K562 (cell line): ENCODE results near the gene AREL1. TPM values are rescaled to one million over a fixed set of nuclear protein-coding genes. Genes with fewer than 3 reads are reported as not detected.

ENCODE experiments used
- ATAC-seq: fragments of 200-7000 bp; cut with Tn5 transposase; 3 replicates; pipeline ENCODE4 v1.9.1; 2020; ENCODE audit warnings: moderate library complexity
- BruUV-seq: library from RNA; stranded (reverse); fragments of 400-500 nt; replicated peaks from 2 replicates; lab custom pipeline; 2021; lab: Mats Ljungman, UMichigan
- CTCF ChIA-PET: fragments of 300-600 bp; formaldehyde crosslinking; extraction: SDS; loops from one replicate; lab custom pipeline; 2021; ENCODE audit warnings: low intra/inter-chr PET ratio; lab: Yijun Ruan, JAX
- POLR2A ChIA-PET: fragments of 300-600, 350-650 bp; sonication (Branson Sonifier 250); formaldehyde crosslinking; extraction: SDS; loops from one replicate; lab custom pipeline; 2021; ENCODE audit warnings: antibody characterized with exemption, inconsistent platforms; lab: Yijun Ruan, JAX
- DNase-seq, 4 experiments: peaks; one replicate each; pipeline versions ENCODE4 v3.0.0 to v3.0.0-alpha.2; 2011 to 2018; ENCODE audit warnings: low spot score in 3 of 4, mixed read lengths in 3 of 4; ENCODE audit errors: extremely low read depth in 1 of 4
- FAIRE-seq: peaks from 2 replicates; lab custom pipeline; 2011; peaks lifted over from hg19 to GRCh38; lab: Jason Lieb, UNC
- H2AFZ ChIP-seq: 2 replicates; pipeline ENCODE4 v1.6.0; 2011; ENCODE audit warnings: low read depth, low read length, control low read depth, inconsistent platforms
- H3K27ac ChIP-seq: fragments of 200-600 bp; 3 replicates; pipeline ENCODE4 v1.8.0; 2011; ENCODE audit warnings: low read depth, mild to moderate bottlenecking, control low read depth, inconsistent platforms, low read length, moderate library complexity, mixed read lengths; ENCODE audit errors: extremely low read depth
- H3K27me3 ChIP-seq, 2 experiments: fragments of 300-600 bp in 1 of 2; 2 replicates in 1 of 2; 3 replicates in 1 of 2; pipeline versions ENCODE4 v1.6.0 to v1.8.0; 2011; ENCODE audit warnings: inconsistent platforms in 2 of 2, low read length in 2 of 2, mild to moderate bottlenecking in 1 of 2, mixed read lengths in 1 of 2, moderate library complexity in 1 of 2; ENCODE audit not compliant: control insufficient read depth in 2 of 2, insufficient read depth in 2 of 2
- H3K36me3 ChIP-seq: fragments of 300-600 bp; 3 replicates; pipeline ENCODE4 v1.8.0; 2011; ENCODE audit warnings: mild to moderate bottlenecking, low read length, inconsistent platforms; ENCODE audit not compliant: control insufficient read depth, insufficient read depth
- H3K4me1 ChIP-seq, 2 experiments: fragments of 200-600 bp in 1 of 2; replicated peaks in 1 of 2; 2 replicates in 1 of 2; 3 replicates in 1 of 2; pipeline versions ENCODE4 v1.5.1 to v1.8.0; 2011; ENCODE audit warnings: inconsistent platforms in 2 of 2, low read length in 2 of 2, mild to moderate bottlenecking in 1 of 2, mixed read lengths in 1 of 2, moderate library complexity in 1 of 2; ENCODE audit not compliant: control insufficient read depth in 2 of 2, insufficient read depth in 2 of 2
- H3K4me2 ChIP-seq: 2 replicates; pipeline ENCODE4 v1.6.1; 2011; ENCODE audit warnings: low read length, control low read depth, inconsistent platforms, mixed read lengths; ENCODE audit not compliant: insufficient read depth
- H3K4me3 ChIP-seq: fragments of 200-600 bp; sonication (generic), shearing (Covaris generic); 2 replicates; pipeline ENCODE4 v1.5.1; 2016; ENCODE audit warnings: control low read depth, inconsistent platforms
- H3K79me2 ChIP-seq: fragments of 200-600 bp; 3 replicates; pipeline ENCODE4 v1.8.0; 2011; ENCODE audit warnings: low read length, inconsistent platforms; ENCODE audit not compliant: control insufficient read depth, insufficient read depth
- H3K9ac ChIP-seq, 2 experiments: 2 replicates each; pipeline versions ENCODE4 v1.6.0 to v1.6.1; 2011; ENCODE audit warnings: low read depth in 2 of 2, low read length in 2 of 2, control low read depth in 1 of 2, inconsistent platforms in 1 of 2, mild to moderate bottlenecking in 1 of 2, mixed read lengths in 1 of 2; ENCODE audit not compliant: insufficient read depth in 1 of 2
- H3K9me1 ChIP-seq: one replicate; pipeline ENCODE4 v1.6.0; 2011; ENCODE audit warnings: inconsistent platforms, mild to moderate bottlenecking, low read length, moderate library complexity; ENCODE audit not compliant: control insufficient read depth, insufficient read depth
- H3K9me3 ChIP-seq: replicated peaks from 2 replicates; pipeline ENCODE4 v1.5.1; 2011; ENCODE audit warnings: low read depth, low read length, inconsistent platforms; ENCODE audit not compliant: control insufficient read depth, insufficient read depth
- H4K20me1 ChIP-seq: replicated peaks from 2 replicates; pipeline ENCODE4 v1.6.1; 2011; ENCODE audit warnings: low read length, inconsistent platforms, mixed read lengths; ENCODE audit not compliant: control insufficient read depth, insufficient read depth
- DEAF1 ChIP-seq: fragments of 450-650 bp; formaldehyde crosslinking; IDR thresholded peaks from 2 replicates; pipeline ENCODE4 v1.4.0; 2020; ENCODE audit warnings: mild to moderate bottlenecking, moderate library complexity
- E2F1 ChIP-seq: sonication (generic); formaldehyde crosslinking; IDR thresholded peaks from 2 replicates; pipeline ENCODE4 v1.8.1; 2023; ENCODE audit warnings: mild to moderate bottlenecking, missing genetic modification reagents, moderate library complexity
- FOXK2 ChIP-seq, 2 experiments: fragments of 450-650 bp; IDR thresholded peaks in 1 of 2; conservative IDR thresholded peaks in 1 of 2; 2 replicates each; pipeline ENCODE4 v1.6.1; 2016; ENCODE audit warnings: low read depth in 2 of 2, mild to moderate bottlenecking in 1 of 2
- IRF2 ChIP-seq: sonication (generic); formaldehyde crosslinking; IDR thresholded peaks from 2 replicates; pipeline ENCODE4 v1.8.1; 2022; ENCODE audit warnings: mild to moderate bottlenecking, missing genetic modification reagents
- NCOA2 ChIP-seq, 2 experiments: fragments of 450-650 bp; IDR thresholded peaks; 2 replicates each; pipeline ENCODE4 v1.6.1; 2018; ENCODE audit warnings: mild to moderate bottlenecking in 2 of 2, moderate library complexity in 1 of 2; ENCODE audit not compliant: partially characterized antibody in 2 of 2
- PTRF ChIP-seq: fragments of 450-650 bp; IDR thresholded peaks from 2 replicates; pipeline ENCODE4 v1.6.1; 2016; ENCODE audit warnings: mild to moderate bottlenecking, missing genetic modification characterization, missing compliant biosample characterization
- TAF1 ChIP-seq: IDR thresholded peaks from 2 replicates; pipeline ENCODE4 v1.6.1; 2011; ENCODE audit warnings: mild to moderate bottlenecking, low read length, moderate library complexity; ENCODE audit not compliant: insufficient read depth, control insufficient read depth, severe bottlenecking; ENCODE audit errors: extremely low read depth
- TBL1XR1 ChIP-seq, 2 experiments: IDR thresholded peaks; 2 replicates each; pipeline ENCODE4 v1.6.1; 2012; ENCODE audit warnings: improper control_type of control experiment in 2 of 2, low read length in 2 of 2, mild to moderate bottlenecking in 1 of 2
- TFE3 ChIP-seq: fragments of 450-650 bp; formaldehyde crosslinking; IDR thresholded peaks from 2 replicates; pipeline ENCODE4 v1.4.0; 2020; ENCODE audit warnings: mild to moderate bottlenecking, mixed read lengths
- ZFP36 ChIP-seq: fragments of 150-350 bp; IDR thresholded peaks from 2 replicates; pipeline ENCODE4 v1.6.1; 2018; ENCODE audit warnings: low read length, low read depth; ENCODE audit not compliant: partially characterized antibody
- WGBS: fragments of 100-300 bp; shearing (Covaris generic); methylation state at CpG from one replicate; pipeline ENCODE4 v1.1.6; 2016; ENCODE audit warnings: low coverage, mixed read lengths; ENCODE audit not compliant: insufficient coverage; ENCODE audit errors: missing lambda C conversion rate; 5-methylcytosine and 5-hydroxymethylcytosine counted together
- in situ Hi-C: fragments of 300-500 bp; cut with MboI; formaldehyde crosslinking; loops from 4 replicates; pipeline ENCODE4 v1.15.0; 2018; ENCODE audit warnings: inconsistent platforms, mixed read lengths
- intact Hi-C: fragments of 100-400 bp; cut with micrococcal nuclease; formaldehyde crosslinking; loops from 2 replicates; pipeline ENCODE4 v1.14.2; 2022
- polyA plus RNA-seq, 8 experiments: library from polyadenylated mRNA; depleted of rRNA in 4 of 8; stranded (reverse) in 5 of 8; unstranded in 3 of 8; fragments of >200 nt; fragmentation: Nextera tagmentation in 2 of 8; fragmentation: Illumina TruSeq in 1 of 8; extraction: Ambion mirVana in 2 of 8; extraction: Trizol in 1 of 8; gene quantifications; 2 replicates each; pipeline versions ENCODE4 v1.2.1 to v1.2.3, GENCODE V29; 2011 to 2014; ENCODE audit warnings: inconsistent platforms in 1 of 8, missing spikeins in 1 of 8
- total RNA-seq, 7 experiments: library from RNA; depleted of rRNA in 6 of 7; stranded (reverse); fragments of >200 nt in 6 of 7; fragmentation: Illumina TruSeq in 2 of 7; extraction: Trizol in 2 of 7; gene quantifications; 2 replicates each; pipeline versions ENCODE4 v1.2.1 to v1.2.3, GENCODE V29; 2011 to 2021; ENCODE audit warnings: low replicate concordance in 1 of 7

Gene AREL1
- total and polyA plus RNA-seq, 9 of the 15 experiments (the other 6 are each of a cell fraction or from before 2014, with no cell fraction given), result 6.0 to 24.8 (median 16.6) TPM

- Histone ChIP-seq H3K9me1 (no peaks in the 10 kb centered on the region), H2AFZ (no peak overlapping the region), H3K27me3 (no peaks in the 10 kb centered on the region), H4K20me1 (no peaks in the 10 kb centered on the region), H3K9ac (no peak overlapping the region), H3K4me1 (peaks cover 26 to 30% of the 10 kb centered on the region in 2 experiments), H3K4me3 (no peak overlapping the region), H3K79me2 (no peaks in the 10 kb centered on the region), H3K9me3 (no peaks in the 10 kb centered on the region), H3K27ac (no peak overlapping the region), H3K4me2 (no peak overlapping the region), H3K36me3 (no peaks in the 10 kb centered on the region)
- 16% methylated on average over 4 of the region's 6 CpGs for WGBS
- ChIA-PET CTCF (no interaction called here), POLR2A (interaction anchor here (0.7 to 0.9 kb wide), 2 partner anchors 24 to 270 kb away, joined by 3 to 4 read pairs; no protein-coding TSS in a partner anchor)
- intact Hi-C loops (no loop called here), in situ Hi-C loops (no loop called here)
- no peak for DNase-seq
- BruUV-seq, result no TSS peak
- FAIRE-seq, result no peak
- TF ChIP-seq TFE3 (CRISPR knock-in tag) (peak; percentile 60), FOXK2 (conservative IDR thresholded peaks at IDR 0.05 in 1 of 2, IDR thresholded peaks at IDR 0.05 in 1 of 2; ENCODE audit: low read depth in 2 of 2) (no peak)
- no peak for ATAC-seq
These were observed 91.3 kb downstream of the AREL1 start for GRCh38 chr14:74621556-74621955.

GRCh38 chr14:74620923-74621322, 92.0 kb downstream of the AREL1 start:
- Histone ChIP-seq H3K79me2 (no peaks in the 10 kb centered on the region), H4K20me1 (no peaks in the 10 kb centered on the region), H3K36me3 (no peaks in the 10 kb centered on the region), H3K4me3 (no peak overlapping the region), H3K4me1 (peaks cover 26 to 35% of the 10 kb centered on the region in 2 experiments), H3K27me3 (no peaks in the 10 kb centered on the region), H3K4me2 (no peak overlapping the region), H3K9me3 (no peaks in the 10 kb centered on the region), H3K9me1 (no peaks in the 10 kb centered on the region), H3K9ac (no peak overlapping the region), H3K27ac (no peak overlapping the region), H2AFZ (no peak overlapping the region)
- CTCF ChIA-PET, result no interaction called here
- POLR2A ChIA-PET, result interaction anchor here (0.9 kb wide), 1 partner anchor 25 kb away, joined by 4 read pairs; no protein-coding TSS in a partner anchor
- intact Hi-C loops (no loop called here), in situ Hi-C loops (no loop called here)
- ATAC-seq (no peak), FAIRE-seq (no peak), DNase-seq (no peak)
- 37% methylated on average over 3 of the region's 3 CpGs for WGBS
- BruUV-seq, result no TSS peak
- TF ChIP-seq ZFP36 (peak; percentile 62), IRF2 (no peak), E2F1 (CRISPR knock-in tag) (no peak), TBL1XR1 (IDR thresholded peaks at IDR 0.05; ENCODE audit: low read length in 2 of 2) (no peak), TAF1 (no peak), DEAF1 (CRISPR knock-in tag) (no peak), NCOA2 (IDR thresholded peaks at IDR 0.05; ENCODE audit: partially characterized antibody in 2 of 2) (no peak), PTRF (tag) (no peak)
